WTC11 (cell line): ENCODE results near the gene ACY1. TPM values are rescaled to one million over a fixed set of nuclear protein-coding genes. Genes with fewer than 3 reads are reported as not detected.

Experiments used
- ATAC-seq: fragments of 200-7000 bp; cut with Tn5 transposase; 2 replicates; pipeline ENCODE4 v1.10.0; 2021; ENCODE audit warnings: mild to moderate bottlenecking, moderate library complexity
- CTCF ChIA-PET: fragments of 300-600 bp; sonication (Branson Sonifier 250); formaldehyde crosslinking; loops from one replicate; lab custom pipeline; 2021; ENCODE audit warnings: antibody characterized with exemption; lab: Charles Lee
- POLR2A ChIA-PET: fragments of 350-600 bp; sonication (Branson Sonifier 250); formaldehyde crosslinking; loops from one replicate; lab custom pipeline; 2021; ENCODE audit warnings: antibody characterized with exemption; lab: Charles Lee
- DNase-seq: peaks from one replicate; pipeline ENCODE4 v3.0.0; 2021; ENCODE audit warnings: low spot score
- H3K27ac Mint-ChIP-seq: 2 replicates; pipeline ENCODE4 v1.8.0; 2021; ENCODE audit warnings: mixed read lengths
- H3K27me3 Mint-ChIP-seq: 2 replicates; pipeline ENCODE4 v1.8.0; 2021; ENCODE audit warnings: low read depth, mild to moderate bottlenecking, moderate library complexity, mixed read lengths
- H3K36me3 Mint-ChIP-seq: 2 replicates; pipeline ENCODE4 v1.8.0; 2021; ENCODE audit warnings: mixed read lengths
- H3K4me1 Mint-ChIP-seq: 2 replicates; pipeline ENCODE4 v1.8.0; 2022; ENCODE audit warnings: mixed read lengths
- H3K4me3 Mint-ChIP-seq: 2 replicates; pipeline ENCODE4 v1.8.0; 2021; ENCODE audit warnings: mild to moderate bottlenecking, moderate library complexity, mixed read lengths
- H3K9me3 Mint-ChIP-seq: 2 replicates; pipeline ENCODE4 v1.8.0; 2021; ENCODE audit warnings: mixed read lengths
- ATF6 ChIP-seq: sonication (generic); formaldehyde crosslinking; IDR thresholded peaks from 2 replicates; pipeline ENCODE4 v1.8.1; 2023; ENCODE audit warnings: mild to moderate bottlenecking, missing genetic modification reagents
- CDX4 ChIP-seq: fragments of 250-450 bp; sonication (Bioruptor Pico); IDR thresholded peaks from 2 replicates; pipeline ENCODE4 v1.9.0; 2021; ENCODE audit warnings: moderate library complexity, mild to moderate bottlenecking, inconsistent platforms, borderline replicate concordance
- CTCF ChIP-seq: fragments of 200-600 bp; IDR thresholded peaks from 2 replicates; pipeline ENCODE4 v1.8.0; 2022; ENCODE audit warnings: antibody characterized with exemption
- ESRRA ChIP-seq: sonication (generic); formaldehyde crosslinking; IDR thresholded peaks from 2 replicates; pipeline ENCODE4 v1.8.1; 2022; ENCODE audit warnings: mild to moderate bottlenecking, missing genetic modification reagents, borderline replicate concordance
- JAZF1 ChIP-seq: fragments of 250-450 bp; sonication (Bioruptor Pico); IDR thresholded peaks from 2 replicates; pipeline ENCODE4 v1.9.0; 2021; ENCODE audit warnings: moderate library complexity, mild to moderate bottlenecking, inconsistent platforms
- KAT7 ChIP-seq: sonication (generic); formaldehyde crosslinking; IDR thresholded peaks from 2 replicates; pipeline ENCODE4 v1.8.1; 2023; ENCODE audit warnings: missing genetic modification reagents, mild to moderate bottlenecking, borderline replicate concordance
- OVOL2 ChIP-seq: fragments of 250-450 bp; sonication (Bioruptor Pico); IDR thresholded peaks from 2 replicates; pipeline ENCODE4 v1.9.0; 2021; ENCODE audit warnings: mild to moderate bottlenecking, borderline replicate concordance
- PREB ChIP-seq: sonication (generic); formaldehyde crosslinking; IDR thresholded peaks from 2 replicates; pipeline ENCODE4 v1.8.1; 2022; ENCODE audit warnings: mild to moderate bottlenecking, missing genetic modification reagents, moderate library complexity, borderline replicate concordance
- RORB ChIP-seq: fragments of 250-450 bp; sonication (Bioruptor Pico); IDR thresholded peaks from 2 replicates; pipeline ENCODE4 v1.9.0; 2021; ENCODE audit warnings: mild to moderate bottlenecking
- SMAD3 ChIP-seq: sonication (generic); formaldehyde crosslinking; IDR thresholded peaks from 2 replicates; pipeline ENCODE4 v1.8.0; 2022; ENCODE audit warnings: missing genetic modification reagents, mild to moderate bottlenecking, borderline replicate concordance
- TCF7 ChIP-seq: sonication (generic); formaldehyde crosslinking; IDR thresholded peaks from 2 replicates; pipeline ENCODE4 v1.8.0; 2022; ENCODE audit warnings: mild to moderate bottlenecking, low read depth, missing genetic modification reagents, moderate library complexity
- TEAD4 ChIP-seq: sonication (generic); formaldehyde crosslinking; IDR thresholded peaks from 2 replicates; pipeline ENCODE4 v1.8.0; 2022; ENCODE audit warnings: mild to moderate bottlenecking, missing genetic modification reagents
- ZNF219 ChIP-seq: sonication (generic); formaldehyde crosslinking; IDR thresholded peaks from 2 replicates; pipeline ENCODE4 v1.8.0; 2023; ENCODE audit warnings: missing genetic modification reagents, mild to moderate bottlenecking, borderline replicate concordance
- ZNF281 ChIP-seq: sonication (generic); formaldehyde crosslinking; IDR thresholded peaks from 2 replicates; pipeline ENCODE4 v1.8.0; 2023; ENCODE audit warnings: mild to moderate bottlenecking, missing genetic modification reagents
- ZNF317 ChIP-seq: sonication (generic); formaldehyde crosslinking; IDR thresholded peaks from 2 replicates; pipeline ENCODE4 v1.8.1; 2023; ENCODE audit warnings: low read depth, mild to moderate bottlenecking, moderate library complexity, missing genetic modification reagents, borderline replicate concordance
- ZNF512 ChIP-seq: sonication (generic); formaldehyde crosslinking; IDR thresholded peaks from 2 replicates; pipeline ENCODE4 v1.8.1; 2022; ENCODE audit warnings: missing genetic modification reagents, borderline replicate concordance
- ZNF671 ChIP-seq: fragments of 250-450 bp; sonication (Bioruptor Pico); IDR thresholded peaks from 2 replicates; pipeline ENCODE4 v1.8.0; 2021; ENCODE audit warnings: mild to moderate bottlenecking
- total RNA-seq: library from RNA; stranded (reverse); gene quantifications from 3 replicates; pipeline ENCODE4 v1.2.3, GENCODE V29; 2021

Gene ACY1
- total RNA-seq, 1 experiment from 2014 or later = 53.8 TPM

GRCh38 chr3:51970606-51971300, 12.6 kb upstream of the ACY1 start:
- ATAC-seq (no peak), DNase-seq (no peak)
- CTCF ChIA-PET = interaction anchor here (1.7 to 6.3 kb wide), 3 partner anchors 12 to 82 kb away, joined by 5 to 43 read pairs (median 41); partner anchors contain the start of genes ACY1, PARP3 and RRP9
- H3K4me1 Mint-ChIP-seq = peaks cover 46% of the 10 kb centered on the region
- peaks cover 27% of the 10 kb centered on the region for H3K27me3 Mint-ChIP-seq
- TF ChIP-seq ZNF219 (no peak), KAT7 (CRISPR knock-in tag) (no peak), TEAD4 (CRISPR knock-in tag) (no peak), CDX4 (CRISPR knock-in tag) (no peak), JAZF1 (no peak), SMAD3 (CRISPR knock-in tag) (no peak), ATF6 (CRISPR knock-in tag) (no peak), CTCF (no peak), RORB (CRISPR knock-in tag) (no peak), ESRRA (no peak), ZNF317 (CRISPR knock-in tag) (no peak), ZNF281 (no peak)
- no peak overlapping the region for H3K4me3 Mint-ChIP-seq
- H3K36me3 Mint-ChIP-seq = no peaks in the 10 kb centered on the region
- no peak overlapping the region for H3K27ac Mint-ChIP-seq
- POLR2A ChIA-PET = interaction anchor here (3.7 kb wide), 1 partner anchor 12 kb away, joined by 23 read pairs; the partner anchor contains the start of gene ACY1
- H3K9me3 Mint-ChIP-seq = no peaks in the 10 kb centered on the region

- CTCF ChIA-PET = interaction anchor here (1.7 to 6.3 kb wide), 2 partner anchors 29 to 82 kb away, joined by 5 to 43 read pairs; partner anchors contain the start of genes PARP3 and RRP9
- DNase-seq = no peak
- Mint-ChIP-seq H3K9me3 (no peaks in the 10 kb centered on the region), H3K4me1 (peaks cover 42% of the 10 kb centered on the region), H3K27me3 (peaks cover 29% of the 10 kb centered on the region), H3K36me3 (no peaks in the 10 kb centered on the region), H3K27ac (no peak overlapping the region), H3K4me3 (no peak overlapping the region)
- TF ChIP-seq ZNF281 (no peak), ZNF317 (CRISPR knock-in tag) (no peak), OVOL2 (no peak), ZNF671 (no peak), PREB (CRISPR knock-in tag) (no peak), TCF7 (CRISPR knock-in tag) (no peak), ZNF512 (no peak)
- POLR2A ChIA-PET = no interaction called here
- ATAC-seq = no peak
Measured at GRCh38 chr3:51971350-51971749, 12.0 kb upstream of the ACY1 start.
